ENCODE data around the gene AMOTL2.

DNA sequence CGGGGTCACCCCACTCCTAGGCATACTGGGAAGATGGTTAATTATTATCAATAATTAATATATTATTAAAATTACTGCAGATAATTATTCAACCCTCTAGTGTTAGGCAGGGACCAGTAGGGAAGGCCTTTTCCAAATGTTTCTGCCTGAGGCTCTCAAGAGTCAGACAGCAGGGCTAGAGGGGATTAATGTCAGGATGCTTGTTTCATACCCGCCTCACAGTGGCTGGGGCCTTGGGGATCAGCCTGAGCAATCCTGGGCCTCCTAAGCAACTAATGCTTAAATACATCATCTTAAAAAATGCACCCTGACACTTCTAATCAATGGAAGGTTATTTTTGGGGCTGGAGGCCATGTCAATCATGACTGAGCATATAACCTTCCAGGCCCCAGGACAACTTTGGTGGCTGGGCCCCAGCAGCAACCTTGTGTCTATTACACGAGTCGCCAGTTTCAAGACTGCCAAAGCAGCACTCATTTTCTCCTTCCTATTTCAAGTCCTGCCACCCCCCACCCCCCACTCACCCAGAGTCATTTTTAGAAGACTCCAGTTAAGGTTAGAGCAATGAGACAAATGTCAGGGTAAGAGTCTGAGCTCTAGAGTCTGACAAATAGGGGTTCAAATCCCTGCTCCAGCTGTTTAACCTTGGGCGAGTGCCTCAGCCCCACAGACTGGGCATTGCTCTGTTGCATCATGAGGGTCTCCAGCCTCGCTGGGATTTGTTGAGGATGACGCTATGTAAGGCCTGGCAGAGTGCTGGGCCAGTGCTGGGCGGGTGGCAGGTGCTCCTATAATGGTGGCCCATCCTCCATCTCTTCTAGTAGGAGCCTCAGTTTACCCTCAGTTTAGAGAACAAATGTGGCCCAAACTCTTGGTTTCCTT is 6.1 kb downstream of the AMOTL2 start:
- TF ChIP-seq, protein P1, sequence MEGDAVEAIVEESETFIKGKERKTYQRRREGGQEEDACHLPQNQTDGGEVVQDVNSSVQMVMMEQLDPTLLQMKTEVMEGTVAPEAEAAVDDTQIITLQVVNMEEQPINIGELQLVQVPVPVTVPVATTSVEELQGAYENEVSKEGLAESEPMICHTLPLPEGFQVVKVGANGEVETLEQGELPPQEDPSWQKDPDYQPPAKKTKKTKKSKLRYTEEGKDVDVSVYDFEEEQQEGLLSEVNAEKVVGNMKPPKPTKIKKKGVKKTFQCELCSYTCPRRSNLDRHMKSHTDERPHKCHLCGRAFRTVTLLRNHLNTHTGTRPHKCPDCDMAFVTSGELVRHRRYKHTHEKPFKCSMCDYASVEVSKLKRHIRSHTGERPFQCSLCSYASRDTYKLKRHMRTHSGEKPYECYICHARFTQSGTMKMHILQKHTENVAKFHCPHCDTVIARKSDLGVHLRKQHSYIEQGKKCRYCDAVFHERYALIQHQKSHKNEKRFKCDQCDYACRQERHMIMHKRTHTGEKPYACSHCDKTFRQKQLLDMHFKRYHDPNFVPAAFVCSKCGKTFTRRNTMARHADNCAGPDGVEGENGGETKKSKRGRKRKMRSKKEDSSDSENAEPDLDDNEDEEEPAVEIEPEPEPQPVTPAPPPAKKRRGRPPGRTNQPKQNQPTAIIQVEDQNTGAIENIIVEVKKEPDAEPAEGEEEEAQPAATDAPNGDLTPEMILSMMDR (IDR thresholded peaks at IDR 0.05) = no peak
- TF ChIP-seq GABPB1 (CRISPR knock-in tag; IDR thresholded peaks at IDR 0.05) (no peak), GTF2I (CRISPR knock-in tag; conservative IDR thresholded peaks at IDR 0.05) (no peak), MLX (CRISPR knock-in tag; IDR thresholded peaks at IDR 0.05) (no peak), PRRX2 (CRISPR knock-in tag; IDR thresholded peaks at IDR 0.05) (no peak), NR2C2 (CRISPR knock-in tag; IDR thresholded peaks at IDR 0.05) (no peak), TP53 (CRISPR knock-in tag; IDR thresholded peaks at IDR 0.05) (no peak), FOXK1 (CRISPR knock-in tag; IDR thresholded peaks at IDR 0.05) (no peak), MYBL2 (CRISPR knock-in tag; IDR thresholded peaks at IDR 0.05) (no peak)
- TF ChIP-seq, protein P2, sequence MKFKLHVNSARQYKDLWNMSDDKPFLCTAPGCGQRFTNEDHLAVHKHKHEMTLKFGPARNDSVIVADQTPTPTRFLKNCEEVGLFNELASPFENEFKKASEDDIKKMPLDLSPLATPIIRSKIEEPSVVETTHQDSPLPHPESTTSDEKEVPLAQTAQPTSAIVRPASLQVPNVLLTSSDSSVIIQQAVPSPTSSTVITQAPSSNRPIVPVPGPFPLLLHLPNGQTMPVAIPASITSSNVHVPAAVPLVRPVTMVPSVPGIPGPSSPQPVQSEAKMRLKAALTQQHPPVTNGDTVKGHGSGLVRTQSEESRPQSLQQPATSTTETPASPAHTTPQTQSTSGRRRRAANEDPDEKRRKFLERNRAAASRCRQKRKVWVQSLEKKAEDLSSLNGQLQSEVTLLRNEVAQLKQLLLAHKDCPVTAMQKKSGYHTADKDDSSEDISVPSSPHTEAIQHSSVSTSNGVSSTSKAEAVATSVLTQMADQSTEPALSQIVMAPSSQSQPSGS (CRISPR knock-in tag; IDR thresholded peaks at IDR 0.05; ENCODE audit: borderline replicate concordance, low read depth) = no peak
- TF ChIP-seq, protein P3, sequence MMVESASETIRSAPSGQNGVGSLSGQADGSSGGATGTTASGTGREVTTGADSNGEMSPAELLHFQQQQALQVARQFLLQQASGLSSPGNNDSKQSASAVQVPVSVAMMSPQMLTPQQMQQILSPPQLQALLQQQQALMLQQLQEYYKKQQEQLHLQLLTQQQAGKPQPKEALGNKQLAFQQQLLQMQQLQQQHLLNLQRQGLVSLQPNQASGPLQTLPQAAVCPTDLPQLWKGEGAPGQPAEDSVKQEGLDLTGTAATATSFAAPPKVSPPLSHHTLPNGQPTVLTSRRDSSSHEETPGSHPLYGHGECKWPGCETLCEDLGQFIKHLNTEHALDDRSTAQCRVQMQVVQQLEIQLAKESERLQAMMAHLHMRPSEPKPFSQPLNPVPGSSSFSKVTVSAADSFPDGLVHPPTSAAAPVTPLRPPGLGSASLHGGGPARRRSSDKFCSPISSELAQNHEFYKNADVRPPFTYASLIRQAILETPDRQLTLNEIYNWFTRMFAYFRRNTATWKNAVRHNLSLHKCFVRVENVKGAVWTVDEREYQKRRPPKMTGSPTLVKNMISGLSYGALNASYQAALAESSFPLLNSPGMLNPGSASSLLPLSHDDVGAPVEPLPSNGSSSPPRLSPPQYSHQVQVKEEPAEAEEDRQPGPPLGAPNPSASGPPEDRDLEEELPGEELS (CRISPR knock-in tag; IDR thresholded peaks at IDR 0.05) = no peak
- TF ChIP-seq, protein P4, sequence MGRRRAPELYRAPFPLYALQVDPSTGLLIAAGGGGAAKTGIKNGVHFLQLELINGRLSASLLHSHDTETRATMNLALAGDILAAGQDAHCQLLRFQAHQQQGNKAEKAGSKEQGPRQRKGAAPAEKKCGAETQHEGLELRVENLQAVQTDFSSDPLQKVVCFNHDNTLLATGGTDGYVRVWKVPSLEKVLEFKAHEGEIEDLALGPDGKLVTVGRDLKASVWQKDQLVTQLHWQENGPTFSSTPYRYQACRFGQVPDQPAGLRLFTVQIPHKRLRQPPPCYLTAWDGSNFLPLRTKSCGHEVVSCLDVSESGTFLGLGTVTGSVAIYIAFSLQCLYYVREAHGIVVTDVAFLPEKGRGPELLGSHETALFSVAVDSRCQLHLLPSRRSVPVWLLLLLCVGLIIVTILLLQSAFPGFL (CRISPR knock-in tag; IDR thresholded peaks at IDR 0.05; ENCODE audit: borderline replicate concordance) = no peak
- TF ChIP-seq, protein P5, sequence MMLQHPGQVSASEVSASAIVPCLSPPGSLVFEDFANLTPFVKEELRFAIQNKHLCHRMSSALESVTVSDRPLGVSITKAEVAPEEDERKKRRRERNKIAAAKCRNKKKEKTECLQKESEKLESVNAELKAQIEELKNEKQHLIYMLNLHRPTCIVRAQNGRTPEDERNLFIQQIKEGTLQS (CRISPR knock-in tag; conservative IDR thresholded peaks at IDR 0.05) = no peak

All from WTC11 (cell line).